Measurements from ENCODE around the gene CDH19. TPM values are rescaled to one million over a fixed set of nuclear protein-coding genes. Genes with fewer than 3 reads are reported as not detected.

The CDH19 gene
- total RNA-seq, 1 experiment from 2014 or later, result not detected

GRCh38 chr18:66558773-66559172 is 45.1 kb downstream of the CDH19 start:
- BruUV-seq (replicated peaks), result no TSS peak
- RAD21 ChIA-PET (ENCODE audit: low non-redundant PET in 1 of 2, low total read pairs in 2 of 2, uncharacterized antibody in 2 of 2, unreplicated experiment in 2 of 2), result no interaction called here
- no peaks in the 10 kb centered on the region for H3K27me3 ChIP-seq (ENCODE audit: insufficient read depth, low read length)
- no peak overlapping the region for H2AFZ ChIP-seq (ENCODE audit: low read depth, low read length, poor library complexity, severe bottlenecking)
- no peaks in the 10 kb centered on the region for H3K4me1 ChIP-seq (ENCODE audit: control insufficient read depth in 1 of 2, insufficient read depth in 2 of 2, low read length in 2 of 2)
- H3K36me3 ChIP-seq (ENCODE audit: control insufficient read depth in 1 of 2, insufficient read depth in 2 of 2, low read length in 2 of 2), result no peaks in the 10 kb centered on the region
- H3K9ac ChIP-seq (ENCODE audit: low read length), result no peak overlapping the region
- H3K27ac ChIP-seq (ENCODE audit: low read depth, low read length), result no peak overlapping the region
- H3K9me3 ChIP-seq (ENCODE audit: control insufficient read depth in 1 of 2, insufficient read depth in 1 of 2, low read depth in 1 of 2, low read length in 2 of 2), result peaks cover 6 to 11% of the 10 kb centered on the region in 2 experiments
- no peaks in the 10 kb centered on the region for H4K20me1 ChIP-seq (ENCODE audit: insufficient read depth)
- no peak for ATAC-seq
- no peak for DNase-seq (ENCODE audit: low read depth, low spot score)
- CTCF ChIA-PET, result no interaction called here
- no peaks in the 10 kb centered on the region for H3K79me2 ChIP-seq (ENCODE audit: insufficient read depth, low read length)
- no peaks in the 10 kb centered on the region for H3K9me2 ChIP-seq (ENCODE audit: insufficient read depth)
- intact Hi-C loops (cut with micrococcal nuclease), result no loop called here
- POLR2A ChIA-PET, result no interaction called here
- H3K4me3 ChIP-seq (replicated peaks in 1 of 2; ENCODE audit: low read depth in 1 of 2, low read length in 2 of 2), result no peak overlapping the region
- no peak overlapping the region for H3K4me2 ChIP-seq (ENCODE audit: low read length)
- TF ChIP-seq CEBPB (IDR thresholded peaks at IDR 0.05; ENCODE audit: low read depth) (no peak), SP1 (IDR thresholded peaks at IDR 0.05; ENCODE audit: low read depth) (no peak), MAX (IDR thresholded peaks at IDR 0.05) (no peak), SRF (IDR thresholded peaks at IDR 0.05; ENCODE audit: low read depth) (no peak), RAD21 (IDR thresholded peaks at IDR 0.05; ENCODE audit: low read depth) (no peak), ZNF274 (IDR thresholded peaks at IDR 0.05; ENCODE audit: low read depth, low read length) (no peak), CBX3 (IDR thresholded peaks at IDR 0.05; ENCODE audit: low read depth) (no peak), CTCF (IDR thresholded peaks at IDR 0.05 in 2 of 3, conservative IDR thresholded peaks at IDR 0.05 in 1 of 3; ENCODE audit: borderline replicate concordance in 1 of 3, insufficient read depth in 1 of 3, low read depth in 2 of 3, low read length in 2 of 3) (no peak)

DNA sequence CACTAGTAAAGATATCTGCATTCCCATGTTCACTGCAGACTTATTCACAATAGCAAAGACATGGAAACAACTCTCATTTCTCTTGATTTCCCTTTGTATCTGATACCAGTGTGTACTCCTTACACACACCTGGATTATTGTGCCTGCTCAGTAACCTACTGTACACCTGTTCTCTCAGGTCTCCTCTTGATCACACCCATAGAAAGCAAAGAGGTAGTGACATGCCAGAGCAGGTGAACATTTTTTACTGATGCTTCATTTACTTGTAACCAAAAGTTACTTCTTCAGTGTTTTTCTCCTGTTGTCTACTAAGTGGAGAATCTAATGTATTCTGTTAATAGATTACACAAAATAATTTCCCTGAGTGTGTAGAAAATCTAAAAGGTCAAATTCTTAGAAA is 46.8 kb downstream of the CDH19 start:
- Histone ChIP-seq H3K9me3 (ENCODE audit: control insufficient read depth in 1 of 2, insufficient read depth in 1 of 2, low read depth in 1 of 2, low read length in 2 of 2) (peaks cover 6 to 16% of the 10 kb centered on the region in 2 experiments), H3K4me3 (replicated peaks in 1 of 2; ENCODE audit: low read depth in 1 of 2, low read length in 2 of 2) (no peak overlapping the region), H3K36me3 (ENCODE audit: control insufficient read depth in 1 of 2, insufficient read depth in 2 of 2, low read length in 2 of 2) (no peaks in the 10 kb centered on the region), H3K9ac (ENCODE audit: low read length) (no peak overlapping the region), H4K20me1 (ENCODE audit: insufficient read depth) (no peaks in the 10 kb centered on the region), H3K79me2 (ENCODE audit: insufficient read depth, low read length) (no peaks in the 10 kb centered on the region), H3K27ac (ENCODE audit: low read depth, low read length) (no peak overlapping the region), H3K27me3 (ENCODE audit: insufficient read depth, low read length) (no peaks in the 10 kb centered on the region), H3K4me2 (ENCODE audit: low read length) (no peak overlapping the region), H2AFZ (ENCODE audit: low read depth, low read length, poor library complexity, severe bottlenecking) (no peak overlapping the region), H3K9me2 (ENCODE audit: insufficient read depth) (no peaks in the 10 kb centered on the region), H3K4me1 (ENCODE audit: control insufficient read depth in 1 of 2, insufficient read depth in 2 of 2, low read length in 2 of 2) (no peaks in the 10 kb centered on the region)
- ChIA-PET CTCF (no interaction called here), RAD21 (ENCODE audit: low non-redundant PET in 1 of 2, low total read pairs in 2 of 2, uncharacterized antibody in 2 of 2, unreplicated experiment in 2 of 2) (no interaction called here), POLR2A (no interaction called here)
- ATAC-seq (no peak), DNase-seq (ENCODE audit: low read depth, low spot score) (no peak)
- TF ChIP-seq POLR2AphosphoS5 (IDR thresholded peaks at IDR 0.05; ENCODE audit: low read depth, low read length) (no peak), EZH2 (IDR thresholded peaks at IDR 0.05) (no peak), ZFX (IDR thresholded peaks at IDR 0.05) (no peak), ELF1 (IDR thresholded peaks at IDR 0.05; ENCODE audit: borderline replicate concordance, low read depth) (no peak)
- TF ChIP-seq, protein P1, sequence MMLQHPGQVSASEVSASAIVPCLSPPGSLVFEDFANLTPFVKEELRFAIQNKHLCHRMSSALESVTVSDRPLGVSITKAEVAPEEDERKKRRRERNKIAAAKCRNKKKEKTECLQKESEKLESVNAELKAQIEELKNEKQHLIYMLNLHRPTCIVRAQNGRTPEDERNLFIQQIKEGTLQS (IDR thresholded peaks at IDR 0.05), result no peak
- no TSS peak for BruUV-seq (replicated peaks)
- intact Hi-C loops (cut with micrococcal nuclease), result no loop called here

Data from HCT116 (cell line).